GM18526 (cell line): ENCODE measurements around the gene SHMT2.

Experiments used
- POLR2A ChIP-seq: IDR thresholded peaks from 3 replicates; pipeline ENCODE4 v1.6.1; 2011; ENCODE audit not compliant: insufficient read length; ENCODE audit errors: extremely low read depth

SHMT2 gene

DNA sequence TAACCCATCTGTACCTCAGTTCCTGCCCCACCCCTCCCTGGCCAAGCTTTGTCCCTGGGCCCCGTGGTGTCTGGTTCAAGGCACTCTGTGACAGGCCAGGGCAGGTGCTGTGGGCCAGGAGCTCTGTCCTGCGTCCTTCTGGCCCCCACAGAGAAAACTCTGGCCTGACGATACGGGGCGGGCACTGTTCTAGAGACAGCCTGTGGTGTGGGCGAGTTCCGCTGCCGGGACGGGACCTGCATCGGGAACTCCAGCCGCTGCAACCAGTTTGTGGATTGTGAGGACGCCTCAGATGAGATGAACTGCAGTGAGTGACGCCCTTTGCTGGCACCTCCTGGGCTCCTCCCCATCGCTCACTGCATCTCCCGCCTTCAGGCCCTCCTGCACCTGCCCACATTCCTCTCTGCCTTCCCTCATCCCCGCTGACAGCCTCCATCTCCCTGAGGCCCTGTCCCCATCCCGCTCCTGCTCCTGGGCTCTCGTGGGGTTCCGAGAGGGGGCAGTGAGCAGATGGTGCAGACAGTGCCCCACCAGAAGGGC, 35.7 kb upstream of the SHMT2 start:
- TF ChIP-seq POLR2A, result no peak

DNA sequence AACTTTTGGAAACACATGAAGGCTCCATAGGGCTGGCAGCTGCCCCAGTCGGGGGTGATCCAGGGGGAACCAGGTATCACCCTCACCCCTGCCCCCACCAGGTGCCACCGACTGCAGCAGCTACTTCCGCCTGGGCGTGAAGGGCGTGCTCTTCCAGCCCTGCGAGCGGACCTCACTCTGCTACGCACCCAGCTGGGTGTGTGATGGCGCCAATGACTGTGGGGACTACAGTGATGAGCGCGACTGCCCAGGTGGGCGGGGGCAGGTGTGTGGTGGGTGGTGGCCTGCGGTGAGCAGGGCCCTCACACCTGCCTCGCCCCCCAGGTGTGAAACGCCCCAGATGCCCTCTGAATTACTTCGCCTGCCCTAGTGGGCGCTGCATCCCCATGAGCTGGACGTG, 35.3 kb upstream of the SHMT2 start:
- TF ChIP-seq POLR2A, result no peak

DNA sequence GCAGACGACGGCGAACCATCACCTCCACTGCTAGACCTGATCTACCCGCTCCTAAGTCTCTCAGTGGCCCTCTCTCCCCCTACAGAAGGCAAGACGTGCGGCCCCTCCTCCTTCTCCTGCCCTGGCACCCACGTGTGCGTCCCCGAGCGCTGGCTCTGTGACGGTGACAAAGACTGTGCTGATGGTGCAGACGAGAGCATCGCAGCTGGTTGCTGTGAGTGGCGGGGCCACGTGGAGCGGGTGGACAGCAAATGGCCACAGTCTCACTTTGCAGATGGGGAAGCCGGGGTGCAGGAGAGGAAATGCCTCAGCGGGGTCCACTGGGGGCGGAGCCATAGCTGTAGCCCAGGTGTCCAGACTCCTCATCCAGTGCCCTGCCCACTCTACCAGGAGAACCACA, 34.3 kb upstream of the SHMT2 start:
- no peak for TF ChIP-seq POLR2A

DNA sequence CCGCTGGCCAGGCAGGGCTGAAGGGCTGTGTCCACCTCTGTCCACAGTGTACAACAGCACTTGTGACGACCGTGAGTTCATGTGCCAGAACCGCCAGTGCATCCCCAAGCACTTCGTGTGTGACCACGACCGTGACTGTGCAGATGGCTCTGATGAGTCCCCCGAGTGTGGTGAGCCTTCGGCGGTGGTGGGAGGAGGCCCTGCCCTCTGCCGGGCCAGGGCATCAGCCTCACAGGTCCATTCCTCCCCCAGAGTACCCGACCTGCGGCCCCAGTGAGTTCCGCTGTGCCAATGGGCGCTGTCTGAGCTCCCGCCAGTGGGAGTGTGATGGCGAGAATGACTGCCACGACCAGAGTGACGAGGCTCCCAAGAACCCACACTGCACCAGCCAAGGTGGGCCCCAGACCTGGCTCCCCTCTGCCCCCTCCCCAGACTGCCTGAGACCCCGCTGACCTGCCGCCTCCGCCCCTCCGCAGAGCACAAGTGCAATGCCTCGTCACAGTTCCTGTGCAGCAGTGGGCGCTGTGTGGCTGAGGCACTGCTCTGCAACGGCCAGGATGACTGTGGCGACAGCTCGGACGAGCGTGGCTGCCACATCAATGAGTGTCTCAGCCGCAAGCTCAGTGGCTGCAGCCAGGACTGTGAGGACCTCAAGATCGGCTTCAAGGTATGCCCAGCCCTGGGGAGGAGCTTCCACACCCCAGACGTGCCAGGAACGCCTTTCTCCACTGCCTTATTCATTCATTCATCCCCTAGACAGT, 33.7 kb upstream of the SHMT2 start:
- no peak for TF ChIP-seq POLR2A

DNA sequence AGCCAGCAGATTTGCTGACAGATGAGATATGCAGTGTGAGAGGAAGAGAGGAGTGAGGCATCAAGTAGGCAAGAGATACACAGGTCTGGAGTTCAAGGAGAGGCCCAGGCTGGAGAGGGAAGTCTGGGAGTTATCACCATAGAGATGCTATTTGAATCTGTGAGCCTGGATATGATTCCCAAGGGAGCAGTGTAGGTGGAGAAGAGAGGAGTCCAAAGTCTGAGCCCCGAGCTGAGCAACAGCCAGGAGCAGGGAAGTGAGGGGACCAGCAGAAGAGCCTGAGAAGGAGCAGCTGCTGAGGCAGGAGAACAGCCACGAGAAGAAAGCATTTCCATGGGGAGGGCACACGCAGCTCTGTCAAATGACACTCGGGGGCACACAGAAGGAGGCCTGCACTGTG, 33.1 kb upstream of the SHMT2 start:
- no peak for TF ChIP-seq POLR2A

DNA sequence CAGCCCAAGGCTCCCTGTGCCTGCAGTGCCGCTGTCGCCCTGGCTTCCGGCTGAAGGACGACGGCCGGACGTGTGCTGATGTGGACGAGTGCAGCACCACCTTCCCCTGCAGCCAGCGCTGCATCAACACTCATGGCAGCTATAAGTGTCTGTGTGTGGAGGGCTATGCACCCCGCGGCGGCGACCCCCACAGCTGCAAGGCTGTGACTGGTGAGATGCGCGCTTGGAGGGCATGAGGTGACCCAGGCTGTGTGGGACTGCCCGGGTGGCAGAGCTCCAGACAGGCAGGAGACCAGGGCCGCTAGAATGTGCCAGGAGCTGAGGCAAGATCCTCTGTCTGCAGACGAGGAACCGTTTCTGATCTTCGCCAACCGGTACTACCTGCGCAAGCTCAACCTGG, 32.6 kb upstream of the SHMT2 start:
- no peak for TF ChIP-seq POLR2A

DNA sequence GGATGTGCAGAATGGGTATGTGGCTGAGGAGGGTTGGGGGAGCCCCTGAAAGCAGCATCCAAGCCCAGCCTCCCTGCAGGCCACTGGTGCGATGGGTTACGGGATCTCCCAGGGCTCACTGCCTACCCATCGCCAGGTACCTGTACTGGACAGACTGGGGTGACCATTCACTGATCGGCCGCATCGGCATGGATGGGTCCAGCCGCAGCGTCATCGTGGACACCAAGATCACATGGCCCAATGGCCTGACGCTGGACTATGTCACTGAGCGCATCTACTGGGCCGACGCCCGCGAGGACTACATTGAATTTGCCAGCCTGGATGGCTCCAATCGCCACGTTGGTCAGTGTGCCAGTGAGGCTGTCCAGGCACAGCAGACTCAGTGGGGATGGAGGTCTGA, 31.2 kb upstream of the SHMT2 start:
- no peak for TF ChIP-seq POLR2A

DNA sequence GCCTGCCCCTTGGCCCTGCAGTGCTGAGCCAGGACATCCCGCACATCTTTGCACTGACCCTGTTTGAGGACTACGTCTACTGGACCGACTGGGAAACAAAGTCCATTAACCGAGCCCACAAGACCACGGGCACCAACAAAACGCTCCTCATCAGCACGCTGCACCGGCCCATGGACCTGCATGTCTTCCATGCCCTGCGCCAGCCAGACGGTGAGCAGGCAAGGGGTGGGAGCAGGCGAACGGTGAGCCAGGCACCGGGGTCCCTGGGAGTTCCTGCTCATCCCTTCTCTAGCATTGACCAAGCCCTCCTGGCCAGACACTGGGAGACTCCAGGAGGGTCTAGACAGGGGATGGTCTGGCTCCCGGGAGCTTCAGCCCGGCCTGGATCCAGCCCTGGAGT, 30.3 kb upstream of the SHMT2 start:
- no peak for TF ChIP-seq POLR2A

DNA sequence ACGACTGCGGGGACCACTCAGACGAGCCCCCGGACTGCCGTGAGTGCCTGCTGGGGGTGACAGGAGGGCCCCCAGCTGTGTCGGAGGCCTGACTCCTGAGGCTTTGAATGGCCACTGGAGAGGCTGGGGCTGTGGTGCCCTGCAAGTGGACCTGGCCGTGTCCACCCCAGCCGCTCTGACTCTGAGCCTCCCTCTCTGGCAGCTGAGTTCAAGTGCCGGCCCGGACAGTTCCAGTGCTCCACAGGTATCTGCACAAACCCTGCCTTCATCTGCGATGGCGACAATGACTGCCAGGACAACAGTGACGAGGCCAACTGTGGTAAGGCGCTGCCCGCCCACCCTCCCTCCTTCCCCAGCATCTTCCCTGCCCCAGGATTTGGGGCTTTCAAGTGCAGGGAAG, 29.0 kb upstream of the SHMT2 start:
- TF ChIP-seq POLR2A, result no peak

DNA sequence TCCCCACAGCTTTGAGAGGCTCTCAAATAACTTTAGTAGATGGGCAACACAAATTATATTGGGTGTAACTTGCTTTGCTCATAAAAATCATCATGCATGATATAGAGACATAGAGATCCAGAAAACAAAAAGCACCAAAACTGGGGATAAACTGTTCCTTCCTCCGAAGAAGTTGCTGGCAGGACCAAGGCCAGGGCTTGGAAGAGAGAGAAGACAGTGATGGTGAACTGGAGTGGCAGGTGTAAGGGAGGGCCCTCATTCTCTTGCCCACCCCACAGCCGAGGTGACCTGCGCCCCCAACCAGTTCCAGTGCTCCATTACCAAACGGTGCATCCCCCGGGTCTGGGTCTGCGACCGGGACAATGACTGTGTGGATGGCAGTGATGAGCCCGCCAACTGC, 28.3 kb upstream of the SHMT2 start:
- no peak for TF ChIP-seq POLR2A

DNA sequence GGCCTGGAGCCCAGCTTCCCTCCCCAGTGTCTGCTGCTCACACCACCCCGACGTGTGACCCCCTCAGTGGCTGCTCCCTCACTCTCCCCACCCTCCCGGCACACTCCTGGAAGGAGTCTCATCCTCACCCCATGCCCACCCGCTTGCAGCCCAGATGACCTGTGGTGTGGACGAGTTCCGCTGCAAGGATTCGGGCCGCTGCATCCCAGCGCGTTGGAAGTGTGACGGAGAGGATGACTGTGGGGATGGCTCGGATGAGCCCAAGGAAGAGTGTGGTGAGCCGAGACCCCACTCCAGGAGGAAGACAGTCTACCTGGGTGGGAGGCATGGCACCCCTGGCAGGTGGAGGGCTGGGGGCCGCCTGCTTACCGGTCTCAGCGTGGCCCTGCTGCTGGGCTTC, 27.9 kb upstream of the SHMT2 start:
- no peak for TF ChIP-seq POLR2A

DNA sequence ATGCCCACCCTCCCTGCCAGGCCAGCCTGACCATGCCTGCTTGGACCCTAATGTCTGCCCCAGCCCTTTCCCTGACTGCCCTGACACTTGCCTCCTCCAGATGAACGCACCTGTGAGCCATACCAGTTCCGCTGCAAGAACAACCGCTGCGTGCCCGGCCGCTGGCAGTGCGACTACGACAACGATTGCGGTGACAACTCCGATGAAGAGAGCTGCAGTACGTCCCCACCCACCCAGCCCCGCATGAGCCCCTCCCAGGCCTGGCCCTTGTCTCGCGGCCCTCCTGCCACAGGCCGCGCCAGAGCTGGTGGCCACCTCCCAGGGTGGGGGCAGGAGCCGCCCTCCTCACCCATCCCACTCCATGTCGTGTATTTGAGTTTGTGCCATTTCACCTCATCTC, 27.2 kb upstream of the SHMT2 start:
- TF ChIP-seq POLR2A, result no peak

DNA sequence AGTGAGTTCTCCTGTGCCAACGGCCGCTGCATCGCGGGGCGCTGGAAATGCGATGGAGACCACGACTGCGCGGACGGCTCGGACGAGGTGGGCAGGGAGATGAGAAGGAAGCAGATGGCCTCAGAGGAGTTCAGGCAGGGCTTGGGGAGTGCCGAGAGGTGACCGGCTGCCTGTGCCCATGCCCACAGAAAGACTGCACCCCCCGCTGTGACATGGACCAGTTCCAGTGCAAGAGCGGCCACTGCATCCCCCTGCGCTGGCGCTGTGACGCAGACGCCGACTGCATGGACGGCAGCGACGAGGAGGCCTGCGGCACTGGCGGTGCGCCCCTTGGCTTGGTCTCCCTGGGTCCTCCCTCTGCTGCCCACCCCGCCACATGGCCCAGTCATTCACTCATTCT, 26.3 kb upstream of the SHMT2 start:
- TF ChIP-seq POLR2A, result no peak

DNA sequence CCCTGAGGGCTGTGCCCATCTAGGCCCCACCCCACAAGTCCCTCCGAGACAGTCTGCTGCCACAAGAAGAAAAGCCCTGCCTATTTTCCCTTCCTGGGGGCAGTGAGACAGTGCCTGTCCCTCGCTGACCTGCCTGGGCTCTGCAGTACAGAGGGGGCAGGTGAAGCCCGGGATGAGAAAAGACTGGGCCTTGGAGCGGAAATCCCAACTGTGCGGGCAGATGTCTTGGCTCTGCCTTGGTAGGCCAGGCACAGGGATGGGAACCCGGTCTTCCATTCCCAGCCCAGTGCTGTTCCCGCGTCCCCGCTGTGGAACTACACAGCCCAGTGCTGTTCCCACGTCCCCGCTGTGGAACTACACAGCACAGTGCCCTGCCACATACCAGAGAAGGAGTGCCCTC, 25.7 kb upstream of the SHMT2 start:
- TF ChIP-seq POLR2A, result no peak

DNA sequence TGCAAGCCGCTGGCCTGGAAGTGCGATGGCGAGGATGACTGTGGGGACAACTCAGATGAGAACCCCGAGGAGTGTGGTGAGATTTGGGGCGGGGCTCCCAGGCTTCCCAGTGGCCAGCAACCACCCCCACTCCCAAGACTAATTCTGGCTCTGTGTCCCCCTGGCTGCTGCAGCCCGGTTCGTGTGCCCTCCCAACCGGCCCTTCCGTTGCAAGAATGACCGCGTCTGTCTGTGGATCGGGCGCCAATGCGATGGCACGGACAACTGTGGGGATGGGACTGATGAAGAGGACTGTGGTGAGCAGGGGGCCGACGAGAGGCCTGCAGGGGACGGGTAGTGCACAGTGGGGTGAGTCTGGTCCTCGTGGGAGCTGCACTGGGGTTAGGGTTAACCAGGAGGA, 25.1 kb upstream of the SHMT2 start:
- no peak for TF ChIP-seq POLR2A

DNA sequence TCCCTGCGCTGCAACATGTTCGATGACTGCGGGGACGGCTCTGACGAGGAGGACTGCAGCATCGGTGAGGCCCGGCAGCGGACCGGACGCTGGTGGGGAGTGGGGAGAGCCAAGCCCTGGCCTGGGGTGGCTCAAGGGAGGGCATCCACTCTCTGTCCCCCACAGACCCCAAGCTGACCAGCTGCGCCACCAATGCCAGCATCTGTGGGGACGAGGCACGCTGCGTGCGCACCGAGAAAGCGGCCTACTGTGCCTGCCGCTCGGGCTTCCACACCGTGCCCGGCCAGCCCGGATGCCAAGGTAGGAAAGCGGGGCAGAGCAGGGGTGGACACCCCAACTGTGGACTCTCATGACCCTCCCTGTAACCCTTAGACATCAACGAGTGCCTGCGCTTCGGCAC, 24.3 kb upstream of the SHMT2 start:
- no peak for TF ChIP-seq POLR2A

DNA sequence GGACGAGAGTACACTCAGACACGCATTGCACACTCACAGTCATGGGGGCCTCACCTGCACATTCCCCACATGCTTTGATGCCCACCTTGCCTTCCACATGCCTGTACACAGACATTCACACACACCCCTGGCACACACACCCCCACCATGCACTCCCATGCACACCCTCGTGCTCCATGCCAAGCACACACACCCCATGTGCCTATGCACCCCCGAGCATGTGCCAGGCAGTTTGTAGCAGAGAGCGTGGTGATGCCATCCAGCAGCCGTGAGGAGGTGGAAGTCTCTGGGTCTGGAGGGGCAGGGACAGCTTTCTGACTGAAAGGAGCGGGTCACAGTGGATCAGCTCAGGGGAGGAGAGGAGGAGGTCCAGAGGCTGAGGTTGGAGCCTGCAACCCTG, 23.6 kb upstream of the SHMT2 start:
- no peak for TF ChIP-seq POLR2A
